CD14-positive monocyte (primary cell): Measurements from ENCODE around the gene ACYP2. TPM values are rescaled to one million over a fixed set of nuclear protein-coding genes. Genes with fewer than 3 reads are reported as not detected.

Source experiments
- DNase-seq, 3 donors: peaks; one replicate each; pipeline ENCODE4 v3.0.0-alpha.2; 2011 to 2022
- H2AFZ ChIP-seq: 2 replicates; pipeline ENCODE4 v1.6.0; 2012; ENCODE audit warnings: mild to moderate bottlenecking, low read depth, low read length, inconsistent platforms; ENCODE audit not compliant: insufficient read depth, poor library complexity, severe bottlenecking
- H3K27ac ChIP-seq, 2 donors: 1 replicate in 1 of 2; 2 replicates in 1 of 2; pipeline ENCODE4 v1.5.1; 2012 to 2013; ENCODE audit warnings: low read length in 2 of 2, control low read depth in 1 of 2, inconsistent platforms in 1 of 2, low read depth in 1 of 2, mild to moderate bottlenecking in 1 of 2
- H3K27me3 ChIP-seq, 2 donors: one replicate each; pipeline versions ENCODE4 v1.6.0 to v1.6.1; 2011 to 2013; ENCODE audit warnings: low read length in 2 of 2; ENCODE audit not compliant: control insufficient read depth in 2 of 2, insufficient read depth in 2 of 2
- H3K36me3 ChIP-seq, 2 donors: replicated peaks in 1 of 2; 1 replicate in 1 of 2; 2 replicates in 1 of 2; pipeline versions ENCODE4 v1.5.1 to v1.6.1; 2012 to 2013; ENCODE audit warnings: low read length in 2 of 2, control low read depth in 1 of 2, inconsistent platforms in 1 of 2, mild to moderate bottlenecking in 1 of 2; ENCODE audit not compliant: insufficient read depth in 2 of 2, control insufficient read depth in 1 of 2
- H3K4me1 ChIP-seq, 2 donors: 1 replicate in 1 of 2; 2 replicates in 1 of 2; pipeline versions ENCODE4 v1.5.1 to v1.6.1; 2012 to 2013; ENCODE audit warnings: low read length in 2 of 2, control low read depth in 1 of 2, inconsistent platforms in 1 of 2, mild to moderate bottlenecking in 1 of 2, moderate library complexity in 1 of 2; ENCODE audit not compliant: insufficient read depth in 2 of 2, control insufficient read depth in 1 of 2
- H3K4me2 ChIP-seq: replicated peaks from 2 replicates; pipeline ENCODE3; 2012; ENCODE audit warnings: low read length, moderate library complexity, mild to moderate bottlenecking; ENCODE audit not compliant: poor library complexity, severe bottlenecking; ENCODE audit errors: extremely low read depth
- H3K4me3 ChIP-seq, 3 experiments: fragments of 200-600 bp in 1 of 3; sonication (generic) in 1 of 3; replicated peaks in 1 of 3; 1 replicate in 2 of 3; 2 replicates in 1 of 3; pipeline ENCODE4 v1.5.1; 2011 to 2013; ENCODE audit warnings: low read length in 3 of 3, mild to moderate bottlenecking in 3 of 3, control low read depth in 2 of 3, low read depth in 2 of 3, inconsistent platforms in 1 of 3, moderate library complexity in 1 of 3
- H3K79me2 ChIP-seq: 2 replicates; pipeline ENCODE4 v1.6.0; 2012; ENCODE audit warnings: mild to moderate bottlenecking, control low read depth, inconsistent platforms, low read length, moderate library complexity; ENCODE audit not compliant: insufficient read depth
- H3K9ac ChIP-seq: 2 replicates; pipeline ENCODE4 v1.6.0; 2017; ENCODE audit warnings: low read length, mild to moderate bottlenecking; ENCODE audit not compliant: insufficient read depth, poor library complexity, severe bottlenecking
- H3K9me3 ChIP-seq, 2 donors: replicated peaks in 1 of 2; 1 replicate in 1 of 2; 2 replicates in 1 of 2; pipeline versions ENCODE4 v1.5.1 to v1.6.1; 2012 to 2013; ENCODE audit warnings: low read length in 2 of 2, control low read depth in 1 of 2; ENCODE audit not compliant: control insufficient read depth in 1 of 2, insufficient read depth in 1 of 2
- H4K20me1 ChIP-seq: 2 replicates; pipeline ENCODE4 v1.6.0; 2012; ENCODE audit warnings: mild to moderate bottlenecking, low read length, control low read depth, moderate library complexity; ENCODE audit not compliant: insufficient read depth
- H3K27ac Mint-ChIP-seq, 7 donors: one replicate each; pipeline ENCODE4 v1.8.0; 2020; ENCODE audit warnings: mild to moderate bottlenecking in 7 of 7, mixed read lengths in 7 of 7, moderate library complexity in 6 of 7, inconsistent platforms in 2 of 7
- H3K27me3 Mint-ChIP-seq, 3 donors: one replicate each; pipeline ENCODE4 v1.8.0; 2021 to 2022; ENCODE audit warnings: low read depth in 3 of 3, mild to moderate bottlenecking in 3 of 3, mixed read lengths in 3 of 3, moderate library complexity in 3 of 3, inconsistent platforms in 1 of 3
- H3K36me3 Mint-ChIP-seq, 2 donors: one replicate each; pipeline ENCODE4 v1.8.0; 2020; ENCODE audit warnings: mixed read lengths in 2 of 2, inconsistent platforms in 1 of 2, mild to moderate bottlenecking in 1 of 2
- H3K4me1 Mint-ChIP-seq: one replicate; pipeline ENCODE4 v1.8.0; 2020; ENCODE audit warnings: mild to moderate bottlenecking, mixed read lengths
- H3K4me3 Mint-ChIP-seq, 2 donors: one replicate each; pipeline ENCODE4 v1.8.0; 2020; ENCODE audit warnings: mild to moderate bottlenecking in 2 of 2, mixed read lengths in 2 of 2, moderate library complexity in 1 of 2
- H3K9me3 Mint-ChIP-seq, 7 donors: one replicate each; pipeline ENCODE4 v1.8.0; 2020 to 2022; ENCODE audit warnings: mixed read lengths in 7 of 7, mild to moderate bottlenecking in 6 of 7, moderate library complexity in 6 of 7, inconsistent platforms in 2 of 7
- WGBS: methylation state at CpG from one replicate; pipeline ENCODE4 v1.1.5; 2013; ENCODE audit warnings: missing lambda C conversion rate; ENCODE audit not compliant: insufficient coverage; 5-methylcytosine and 5-hydroxymethylcytosine counted together
- intact Hi-C, 2 donors: fragments of 100-400 bp; cut with micrococcal nuclease; formaldehyde crosslinking; loops; one replicate each; pipeline versions ENCODE4 v1.15.0 to v1.15.1; 2023
- polyA plus RNA-seq, 3 donors: library from polyadenylated mRNA; depleted of rRNA in 1 of 3; unstranded in 2 of 3; stranded (reverse) in 1 of 3; fragments of 300-500 nt in 2 of 3; fragments of >200 nt in 1 of 3; fragmentation: Illumina TruSeq in 2 of 3; gene quantifications; 1 replicate in 2 of 3; 2 replicates in 1 of 3; pipeline ENCODE4 v1.2.3, GENCODE V29; 2012 to 2021
- TF ChIP-seq, protein P1 (sequence below): fragments of 200-600 bp; IDR thresholded peaks from one replicate; pipeline ENCODE4 v1.8.0; 2022; ENCODE audit warnings: antibody characterized with exemption, mild to moderate bottlenecking

The ACYP2 gene
- polyA plus RNA-seq, 3 donors = 6.2 to 10.8 (median 10.3) TPM

DNA sequence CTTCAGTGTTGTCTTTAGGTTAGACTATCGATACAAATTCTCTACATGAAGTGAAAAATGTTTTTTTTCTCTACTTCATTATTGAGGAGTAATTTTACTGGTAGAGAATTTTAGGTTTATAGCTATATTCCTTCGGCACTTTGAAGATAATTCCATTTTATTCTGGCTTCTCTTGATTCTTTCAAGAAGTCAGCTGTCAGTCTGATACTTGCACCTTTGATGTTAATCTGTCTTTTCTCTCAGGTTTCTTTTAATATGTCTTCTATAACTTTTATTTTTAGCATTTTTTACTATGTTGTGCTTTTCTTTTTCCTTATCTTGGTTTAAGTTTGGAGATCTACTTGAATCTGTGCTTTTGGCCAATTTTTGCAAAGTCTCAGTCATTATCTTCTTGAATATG, 122.0 kb downstream of the ACYP2 start:
- no peak overlapping the region for H2AFZ ChIP-seq
- TF ChIP-seq, protein P1, sequence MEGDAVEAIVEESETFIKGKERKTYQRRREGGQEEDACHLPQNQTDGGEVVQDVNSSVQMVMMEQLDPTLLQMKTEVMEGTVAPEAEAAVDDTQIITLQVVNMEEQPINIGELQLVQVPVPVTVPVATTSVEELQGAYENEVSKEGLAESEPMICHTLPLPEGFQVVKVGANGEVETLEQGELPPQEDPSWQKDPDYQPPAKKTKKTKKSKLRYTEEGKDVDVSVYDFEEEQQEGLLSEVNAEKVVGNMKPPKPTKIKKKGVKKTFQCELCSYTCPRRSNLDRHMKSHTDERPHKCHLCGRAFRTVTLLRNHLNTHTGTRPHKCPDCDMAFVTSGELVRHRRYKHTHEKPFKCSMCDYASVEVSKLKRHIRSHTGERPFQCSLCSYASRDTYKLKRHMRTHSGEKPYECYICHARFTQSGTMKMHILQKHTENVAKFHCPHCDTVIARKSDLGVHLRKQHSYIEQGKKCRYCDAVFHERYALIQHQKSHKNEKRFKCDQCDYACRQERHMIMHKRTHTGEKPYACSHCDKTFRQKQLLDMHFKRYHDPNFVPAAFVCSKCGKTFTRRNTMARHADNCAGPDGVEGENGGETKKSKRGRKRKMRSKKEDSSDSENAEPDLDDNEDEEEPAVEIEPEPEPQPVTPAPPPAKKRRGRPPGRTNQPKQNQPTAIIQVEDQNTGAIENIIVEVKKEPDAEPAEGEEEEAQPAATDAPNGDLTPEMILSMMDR = no peak
- H3K4me3 ChIP-seq = no peak overlapping the region
- H4K20me1 ChIP-seq = no peaks in the 10 kb centered on the region
- H3K4me3 Mint-ChIP-seq = no peak overlapping the region
- H3K9me3 ChIP-seq = peaks cover 0 to 4% of the 10 kb centered on the region in 2 donors
- H3K9me3 Mint-ChIP-seq = peaks cover 9 to 20% (median 10%) of the 10 kb centered on the region in 7 donors
- no peaks in the 10 kb centered on the region for H3K27me3 ChIP-seq
- H3K27me3 Mint-ChIP-seq = no peaks in the 10 kb centered on the region
- no peaks in the 10 kb centered on the region for H3K36me3 Mint-ChIP-seq
- no peak overlapping the region for H3K27ac Mint-ChIP-seq
- H3K36me3 ChIP-seq = no peaks in the 10 kb centered on the region
- H3K27ac ChIP-seq = no peak overlapping the region
- no peaks in the 10 kb centered on the region for H3K79me2 ChIP-seq
- H3K4me1 ChIP-seq = no peaks in the 10 kb centered on the region
- intact Hi-C loops = no loop called here
- H3K4me1 Mint-ChIP-seq = no peaks in the 10 kb centered on the region
- no peak overlapping the region for H3K4me2 ChIP-seq
- WGBS = no CpG with 5 or more reads among the region's 2 CpGs
- no peak for DNase-seq
- no peak overlapping the region for H3K9ac ChIP-seq

DNA sequence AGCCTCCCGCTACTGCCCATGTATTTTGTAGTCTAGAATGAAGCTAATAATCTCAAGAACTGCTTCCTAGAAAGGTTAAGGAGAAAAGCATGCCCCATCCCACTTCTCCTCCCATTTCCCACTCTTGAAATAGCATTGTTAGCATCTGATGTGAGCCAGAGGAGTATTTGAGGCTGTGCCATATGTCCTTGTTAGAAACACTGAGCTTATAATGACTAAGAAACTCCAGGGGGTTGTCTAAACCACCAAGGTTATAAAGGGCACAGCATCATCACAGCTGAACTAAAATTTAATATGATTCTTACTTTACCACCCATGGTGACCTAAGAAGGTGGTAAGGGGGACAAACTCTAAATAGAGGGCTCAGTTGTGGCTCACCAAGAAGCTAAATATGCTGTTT, 124.0 kb downstream of the ACYP2 start:
- no peak overlapping the region for H3K4me3 Mint-ChIP-seq
- intact Hi-C loops = no loop called here
- WGBS = no CpG with 5 or more reads among the region's 1 CpG
- TF ChIP-seq, protein P1 = no peak
- no peaks in the 10 kb centered on the region for H3K36me3 Mint-ChIP-seq
- H3K27ac Mint-ChIP-seq = no peak overlapping the region
- H3K27ac ChIP-seq = no peak overlapping the region
- no peak overlapping the region for H3K4me2 ChIP-seq
- H3K4me1 Mint-ChIP-seq = no peaks in the 10 kb centered on the region
- H3K9me3 Mint-ChIP-seq = peaks cover 5 to 18% (median 7%) of the 10 kb centered on the region in 7 donors
- H3K9me3 ChIP-seq = no peaks in the 10 kb centered on the region
- no peaks in the 10 kb centered on the region for H3K4me1 ChIP-seq
- no peaks in the 10 kb centered on the region for H3K36me3 ChIP-seq
- H3K79me2 ChIP-seq = no peaks in the 10 kb centered on the region
- no peaks in the 10 kb centered on the region for H3K27me3 Mint-ChIP-seq
- H4K20me1 ChIP-seq = no peaks in the 10 kb centered on the region
- no peaks in the 10 kb centered on the region for H3K27me3 ChIP-seq
- H3K9ac ChIP-seq = no peak overlapping the region
- H3K4me3 ChIP-seq = no peak overlapping the region
- no peak for DNase-seq
- no peak overlapping the region for H2AFZ ChIP-seq
